K562 (cell line): ENCODE data around the gene NRGN. TPM values are rescaled to one million over a fixed set of nuclear protein-coding genes. Genes with fewer than 3 reads are reported as not detected.

Experiments used
- FOXK2 ChIP-seq, 2 experiments: fragments of 450-650 bp; IDR thresholded peaks in 1 of 2; conservative IDR thresholded peaks in 1 of 2; 2 replicates each; pipeline ENCODE4 v1.6.1; 2016; ENCODE audit warnings: low read depth in 2 of 2, mild to moderate bottlenecking in 1 of 2
- MGA ChIP-seq: fragments of 450-650 bp; IDR thresholded peaks from 2 replicates; pipeline ENCODE4 v1.6.1; 2016; ENCODE audit warnings: mild to moderate bottlenecking, moderate library complexity
- SNRNP70 ChIP-seq: fragments of 200-400 bp; formaldehyde crosslinking; optimal IDR thresholded peaks from 2 replicates; pipeline ENCODE3; 2017; ENCODE audit warnings: low read depth, low read length
- U2AF2 ChIP-seq: fragments of 200-400 bp; formaldehyde crosslinking; optimal IDR thresholded peaks from 2 replicates; pipeline ENCODE3; 2017; ENCODE audit warnings: low read depth, mild to moderate bottlenecking, low read length
- polyA plus RNA-seq, 8 experiments: library from polyadenylated mRNA; depleted of rRNA in 4 of 8; stranded (reverse) in 5 of 8; unstranded in 3 of 8; fragments of >200 nt; fragmentation: Nextera tagmentation in 2 of 8; fragmentation: Illumina TruSeq in 1 of 8; extraction: Ambion mirVana in 2 of 8; extraction: Trizol in 1 of 8; gene quantifications; 2 replicates each; pipeline versions ENCODE4 v1.2.1 to v1.2.3, GENCODE V29; 2011 to 2014; ENCODE audit warnings: inconsistent platforms in 1 of 8, missing spikeins in 1 of 8
- total RNA-seq, 7 experiments: library from RNA; depleted of rRNA in 6 of 7; stranded (reverse); fragments of >200 nt in 6 of 7; fragmentation: Illumina TruSeq in 2 of 7; extraction: Trizol in 2 of 7; gene quantifications; 2 replicates each; pipeline versions ENCODE4 v1.2.1 to v1.2.3, GENCODE V29; 2011 to 2021; ENCODE audit warnings: low replicate concordance in 1 of 7
- TF ChIP-seq, protein P1 (sequence below): sonication (generic); formaldehyde crosslinking; IDR thresholded peaks from 2 replicates; pipeline ENCODE4 v1.8.0; 2023; ENCODE audit warnings: mild to moderate bottlenecking, missing genetic modification reagents

Gene NRGN
- total and polyA plus RNA-seq, 9 of the 15 experiments (the other 6 are each of a cell fraction or from before 2014, with no cell fraction given) = 0.29 to 7.8 (median 3.5) TPM; not detected in 2

DNA sequence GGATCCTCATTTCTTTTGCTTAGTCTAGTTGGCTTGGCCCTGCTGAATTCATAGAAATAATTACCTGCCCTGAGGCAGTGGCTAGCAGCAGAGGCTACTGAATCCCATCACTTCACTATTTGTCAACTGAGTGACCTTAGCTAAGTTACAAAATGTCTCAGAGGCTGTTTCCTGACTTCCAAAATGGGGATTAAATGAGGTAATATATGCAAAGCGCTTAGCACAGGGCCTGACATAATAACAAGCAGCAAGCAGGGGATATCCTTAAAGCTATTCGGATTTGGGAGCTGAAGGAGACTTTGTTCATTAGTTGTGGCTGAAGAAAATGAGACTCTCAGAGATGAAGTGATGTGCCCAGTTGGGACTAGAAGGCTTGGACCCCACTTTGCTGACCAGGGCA is 2.8 kb downstream of the NRGN start (continued):
- TF ChIP-seq MGA = no peak
- no peak for TF ChIP-seq FOXK2 (conservative IDR thresholded peaks at IDR 0.05 in 1 of 2, IDR thresholded peaks at IDR 0.05 in 1 of 2; ENCODE audit: low read depth in 2 of 2)
- TF ChIP-seq U2AF2 = no peak
- TF ChIP-seq, protein P1, sequence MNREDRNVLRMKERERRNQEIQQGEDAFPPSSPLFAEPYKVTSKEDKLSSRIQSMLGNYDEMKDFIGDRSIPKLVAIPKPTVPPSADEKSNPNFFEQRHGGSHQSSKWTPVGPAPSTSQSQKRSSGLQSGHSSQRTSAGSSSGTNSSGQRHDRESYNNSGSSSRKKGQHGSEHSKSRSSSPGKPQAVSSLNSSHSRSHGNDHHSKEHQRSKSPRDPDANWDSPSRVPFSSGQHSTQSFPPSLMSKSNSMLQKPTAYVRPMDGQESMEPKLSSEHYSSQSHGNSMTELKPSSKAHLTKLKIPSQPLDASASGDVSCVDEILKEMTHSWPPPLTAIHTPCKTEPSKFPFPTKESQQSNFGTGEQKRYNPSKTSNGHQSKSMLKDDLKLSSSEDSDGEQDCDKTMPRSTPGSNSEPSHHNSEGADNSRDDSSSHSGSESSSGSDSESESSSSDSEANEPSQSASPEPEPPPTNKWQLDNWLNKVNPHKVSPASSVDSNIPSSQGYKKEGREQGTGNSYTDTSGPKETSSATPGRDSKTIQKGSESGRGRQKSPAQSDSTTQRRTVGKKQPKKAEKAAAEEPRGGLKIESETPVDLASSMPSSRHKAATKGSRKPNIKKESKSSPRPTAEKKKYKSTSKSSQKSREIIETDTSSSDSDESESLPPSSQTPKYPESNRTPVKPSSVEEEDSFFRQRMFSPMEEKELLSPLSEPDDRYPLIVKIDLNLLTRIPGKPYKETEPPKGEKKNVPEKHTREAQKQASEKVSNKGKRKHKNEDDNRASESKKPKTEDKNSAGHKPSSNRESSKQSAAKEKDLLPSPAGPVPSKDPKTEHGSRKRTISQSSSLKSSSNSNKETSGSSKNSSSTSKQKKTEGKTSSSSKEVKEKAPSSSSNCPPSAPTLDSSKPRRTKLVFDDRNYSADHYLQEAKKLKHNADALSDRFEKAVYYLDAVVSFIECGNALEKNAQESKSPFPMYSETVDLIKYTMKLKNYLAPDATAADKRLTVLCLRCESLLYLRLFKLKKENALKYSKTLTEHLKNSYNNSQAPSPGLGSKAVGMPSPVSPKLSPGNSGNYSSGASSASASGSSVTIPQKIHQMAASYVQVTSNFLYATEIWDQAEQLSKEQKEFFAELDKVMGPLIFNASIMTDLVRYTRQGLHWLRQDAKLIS = no peak
- no peak for TF ChIP-seq SNRNP70
